Neural cell (in vitro differentiated cells): Measurements from ENCODE around the gene PTGDR2. TPM values are rescaled to one million over a fixed set of nuclear protein-coding genes. Genes with fewer than 3 reads are reported as not detected.

Experiments
- H2AFZ ChIP-seq: fragments of 200-600, 300-800 bp; sonication (generic), shearing (Covaris generic); 2 replicates; pipeline ENCODE4 v1.6.0; 2014; ENCODE audit warnings: low read depth, mild to moderate bottlenecking, antibody characterized with exemption, low read length, moderate library complexity
- H3F3A ChIP-seq: fragments of 200-600 bp; shearing (Covaris generic); 2 replicates; pipeline ENCODE4 v1.6.1; 2016; ENCODE audit warnings: mild to moderate bottlenecking, moderate library complexity, mixed read lengths, antibody characterized with exemption, low read length; ENCODE audit not compliant: insufficient read depth, poor library complexity, severe bottlenecking
- H3K27ac ChIP-seq: fragments of 200-600, 300-800 bp; sonication (generic), shearing (Covaris generic); 2 replicates; pipeline ENCODE4 v1.5.1; 2014; ENCODE audit warnings: mild to moderate bottlenecking, low read length, moderate library complexity
- H3K27me3 ChIP-seq: fragments of 300-800, 200-600 bp; sonication (generic), shearing (Covaris generic); 2 replicates; pipeline ENCODE4 v1.6.0; 2014; ENCODE audit warnings: mild to moderate bottlenecking, low read depth, low read length, moderate library complexity; ENCODE audit not compliant: insufficient read depth
- H3K36me3 ChIP-seq: fragments of 300-800, 200-600 bp; sonication (generic), shearing (Covaris generic); 2 replicates; pipeline ENCODE4 v1.5.1; 2014; ENCODE audit warnings: mild to moderate bottlenecking, antibody characterized with exemption, low read length, moderate library complexity; ENCODE audit not compliant: insufficient read depth
- H3K4me2 ChIP-seq: fragments of 300-800, 200-600 bp; sonication (generic), shearing (Covaris generic); 2 replicates; pipeline ENCODE4 v1.6.0; 2014; ENCODE audit warnings: mild to moderate bottlenecking, low read length
- H3K4me3 ChIP-seq: fragments of 300-800, 200-600 bp; sonication (generic), shearing (Covaris generic); 2 replicates; pipeline ENCODE4 v1.5.1; 2014; ENCODE audit warnings: mild to moderate bottlenecking, low read length, moderate library complexity
- H3K79me2 ChIP-seq: fragments of 200-600 bp; shearing (Covaris generic); replicated peaks from 2 replicates; pipeline ENCODE4 v1.6.0; 2014; ENCODE audit warnings: mild to moderate bottlenecking, low read length, moderate library complexity; ENCODE audit not compliant: insufficient read depth
- H3K9ac ChIP-seq: fragments of 300-800, 200-600 bp; sonication (generic), shearing (Covaris generic); 2 replicates; pipeline ENCODE4 v1.6.1; 2016; ENCODE audit warnings: mild to moderate bottlenecking, low read length, mixed read lengths
- H3K9me2 ChIP-seq: fragments of 200-600 bp; shearing (Covaris generic); 2 replicates; pipeline ENCODE4 v1.6.1; 2016; ENCODE audit warnings: mild to moderate bottlenecking, low read length, mixed read lengths; ENCODE audit not compliant: insufficient read depth
- H3K9me3 ChIP-seq: fragments of 200-600, 300-800 bp; sonication (generic), shearing (Covaris generic); 2 replicates; pipeline ENCODE4 v1.6.1; 2016; ENCODE audit warnings: mild to moderate bottlenecking, mixed run types, low read length, moderate library complexity, mixed read lengths
- H4K20me1 ChIP-seq: fragments of 200-600 bp; shearing (Covaris generic); 2 replicates; pipeline ENCODE4 v1.6.1; 2016; ENCODE audit warnings: mild to moderate bottlenecking, mixed run types; ENCODE audit not compliant: insufficient read depth
- CTCF ChIP-seq: fragments of 450-650 bp; IDR thresholded peaks from 2 replicates; pipeline ENCODE4 v1.5.1; 2014; ENCODE audit warnings: antibody characterized with exemption, mild to moderate bottlenecking, moderate library complexity; ENCODE audit not compliant: poor library complexity, severe bottlenecking
- EP300 ChIP-seq: fragments of 450-650 bp; conservative IDR thresholded peaks from 2 replicates; pipeline ENCODE4 v1.6.1; 2014; ENCODE audit warnings: antibody characterized with exemption, mild to moderate bottlenecking, moderate library complexity; ENCODE audit not compliant: poor library complexity, severe bottlenecking
- EZH2 ChIP-seq: fragments of 200-600, 300-800 bp; shearing (Covaris generic), sonication (generic); IDR thresholded peaks from 2 replicates; pipeline ENCODE4 v1.6.1; 2014; ENCODE audit warnings: antibody characterized with exemption, low read length, borderline replicate concordance, mild to moderate bottlenecking; ENCODE audit not compliant: insufficient read depth, poor library complexity, severe bottlenecking
- MXI1 ChIP-seq: fragments of 450-650 bp; conservative IDR thresholded peaks from 2 replicates; pipeline ENCODE4 v1.6.1; 2014; ENCODE audit warnings: antibody characterized with exemption, mild to moderate bottlenecking; ENCODE audit not compliant: poor library complexity, severe bottlenecking
- POLR2AphosphoS5 ChIP-seq: IDR thresholded peaks from 2 replicates; pipeline ENCODE4 v1.6.1; 2012
- RAD21 ChIP-seq: fragments of 450-650 bp; conservative IDR thresholded peaks from 2 replicates; pipeline ENCODE4 v1.6.1; 2014; ENCODE audit warnings: antibody characterized with exemption, mild to moderate bottlenecking, moderate library complexity
- REST ChIP-seq: IDR thresholded peaks from 2 replicates; pipeline ENCODE4 v1.6.1; 2012; ENCODE audit warnings: borderline replicate concordance
- SMC3 ChIP-seq: fragments of 450-650 bp; conservative IDR thresholded peaks from 2 replicates; pipeline ENCODE4 v1.6.1; 2014; ENCODE audit warnings: antibody characterized with exemption, mild to moderate bottlenecking, moderate library complexity; ENCODE audit not compliant: poor library complexity
- TAF1 ChIP-seq: IDR thresholded peaks from 2 replicates; pipeline ENCODE4 v1.6.1; 2012; ENCODE audit warnings: low read depth
- polyA plus RNA-seq: library from polyadenylated mRNA; depleted of rRNA; stranded (reverse); fragments of >200 nt; gene quantifications from 2 replicates; pipeline ENCODE4 v1.2.3, GENCODE V29; 2014

Gene PTGDR2
- polyA plus RNA-seq, 1 donor from 2014 or later, result 0.51 TPM

- H3K27ac ChIP-seq, result no peak overlapping the region
- H3K36me3 ChIP-seq, result no peaks in the 10 kb centered on the region
- H2AFZ ChIP-seq, result no peak overlapping the region
- no peaks in the 10 kb centered on the region for H3K9me2 ChIP-seq
- no peak overlapping the region for H3K9ac ChIP-seq
- no peak overlapping the region for H3K4me3 ChIP-seq
- H3K79me2 ChIP-seq, result no peaks in the 10 kb centered on the region
- no peaks in the 10 kb centered on the region for H3K9me3 ChIP-seq
- no peaks in the 10 kb centered on the region for H3K27me3 ChIP-seq
- TF ChIP-seq RAD21 (no peak), EZH2 (no peak), EP300 (no peak), CTCF (no peak), REST (no peak), TAF1 (no peak), SMC3 (no peak), MXI1 (no peak), POLR2AphosphoS5 (no peak)
- H3F3A ChIP-seq, result no peaks in the 10 kb centered on the region
- H3K4me2 ChIP-seq, result no peak overlapping the region
- no peaks in the 10 kb centered on the region for H4K20me1 ChIP-seq
Observed at GRCh38 chr11:60854140-60854846, 1.5 kb downstream of the PTGDR2 start.

GRCh38 chr11:60852982-60853950 lies 2.5 kb downstream of the PTGDR2 start:
- Histone ChIP-seq H3K4me2 (no peak overlapping the region), H3K9me3 (no peaks in the 10 kb centered on the region), H3K4me3 (no peak overlapping the region), H3K9ac (no peak overlapping the region), H4K20me1 (no peaks in the 10 kb centered on the region), H3F3A (no peaks in the 10 kb centered on the region), H2AFZ (no peak overlapping the region), H3K9me2 (no peaks in the 10 kb centered on the region), H3K27me3 (no peaks in the 10 kb centered on the region), H3K79me2 (no peaks in the 10 kb centered on the region), H3K36me3 (no peaks in the 10 kb centered on the region), H3K27ac (no peak overlapping the region)
- TF ChIP-seq MXI1 (no peak), SMC3 (no peak), RAD21 (no peak), POLR2AphosphoS5 (no peak), TAF1 (no peak), EZH2 (no peak), EP300 (no peak), REST (no peak), CTCF (no peak)
